ENCODE measurements around the gene SLC35F3. TPM values are rescaled to one million over a fixed set of nuclear protein-coding genes. Genes with fewer than 3 reads are reported as not detected.

The SLC35F3 gene
- total and polyA plus RNA-seq, 9 donors, result 0.04 to 0.69 (median 0.17) TPM; not detected in 3

DNA sequence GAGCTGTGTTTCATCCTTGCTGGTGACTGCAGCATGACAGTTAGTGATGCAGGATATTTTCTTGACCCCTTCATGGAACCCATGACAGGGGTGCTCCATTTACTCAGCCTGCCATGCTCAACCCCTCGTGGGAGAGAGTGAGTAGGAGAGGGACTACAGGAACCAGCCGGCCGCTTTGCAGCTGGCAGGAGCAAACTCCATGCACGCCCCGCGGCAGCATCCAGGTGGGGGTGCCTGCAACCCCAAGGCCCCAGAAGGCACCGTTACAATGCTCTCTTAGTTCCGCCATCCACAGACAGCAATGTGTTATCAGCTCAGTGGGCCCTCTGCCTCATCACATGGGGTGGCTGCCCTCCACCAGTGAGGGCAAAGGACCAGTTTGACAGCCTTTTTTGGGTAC is 135.1 kb downstream of the SLC35F3 start:
- Histone ChIP-seq H3K4me1 (ENCODE audit: insufficient read depth) (no peaks in the 10 kb centered on the region), H3K27ac (no peak overlapping the region), H3K36me3 (no peaks in the 10 kb centered on the region), H3K9me3 (no peaks in the 10 kb centered on the region), H3K27me3 (no peaks in the 10 kb centered on the region), H3K4me3 (no peak overlapping the region)
- TF ChIP-seq EP300 (IDR thresholded peaks at IDR 0.05), result no peak
- no peak for TF ChIP-seq POLR2A (IDR thresholded peaks at IDR 0.05)
- TF ChIP-seq, protein P1, sequence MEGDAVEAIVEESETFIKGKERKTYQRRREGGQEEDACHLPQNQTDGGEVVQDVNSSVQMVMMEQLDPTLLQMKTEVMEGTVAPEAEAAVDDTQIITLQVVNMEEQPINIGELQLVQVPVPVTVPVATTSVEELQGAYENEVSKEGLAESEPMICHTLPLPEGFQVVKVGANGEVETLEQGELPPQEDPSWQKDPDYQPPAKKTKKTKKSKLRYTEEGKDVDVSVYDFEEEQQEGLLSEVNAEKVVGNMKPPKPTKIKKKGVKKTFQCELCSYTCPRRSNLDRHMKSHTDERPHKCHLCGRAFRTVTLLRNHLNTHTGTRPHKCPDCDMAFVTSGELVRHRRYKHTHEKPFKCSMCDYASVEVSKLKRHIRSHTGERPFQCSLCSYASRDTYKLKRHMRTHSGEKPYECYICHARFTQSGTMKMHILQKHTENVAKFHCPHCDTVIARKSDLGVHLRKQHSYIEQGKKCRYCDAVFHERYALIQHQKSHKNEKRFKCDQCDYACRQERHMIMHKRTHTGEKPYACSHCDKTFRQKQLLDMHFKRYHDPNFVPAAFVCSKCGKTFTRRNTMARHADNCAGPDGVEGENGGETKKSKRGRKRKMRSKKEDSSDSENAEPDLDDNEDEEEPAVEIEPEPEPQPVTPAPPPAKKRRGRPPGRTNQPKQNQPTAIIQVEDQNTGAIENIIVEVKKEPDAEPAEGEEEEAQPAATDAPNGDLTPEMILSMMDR (IDR thresholded peaks at IDR 0.05), result no peak
- intact Hi-C loops (cut with DNase I), result no loop called here
- 89 to 91% (median 89%) methylated on average over 8 of the region's 8 CpGs for WGBS, 3 donors
- DNase-seq, result no peak

DNA sequence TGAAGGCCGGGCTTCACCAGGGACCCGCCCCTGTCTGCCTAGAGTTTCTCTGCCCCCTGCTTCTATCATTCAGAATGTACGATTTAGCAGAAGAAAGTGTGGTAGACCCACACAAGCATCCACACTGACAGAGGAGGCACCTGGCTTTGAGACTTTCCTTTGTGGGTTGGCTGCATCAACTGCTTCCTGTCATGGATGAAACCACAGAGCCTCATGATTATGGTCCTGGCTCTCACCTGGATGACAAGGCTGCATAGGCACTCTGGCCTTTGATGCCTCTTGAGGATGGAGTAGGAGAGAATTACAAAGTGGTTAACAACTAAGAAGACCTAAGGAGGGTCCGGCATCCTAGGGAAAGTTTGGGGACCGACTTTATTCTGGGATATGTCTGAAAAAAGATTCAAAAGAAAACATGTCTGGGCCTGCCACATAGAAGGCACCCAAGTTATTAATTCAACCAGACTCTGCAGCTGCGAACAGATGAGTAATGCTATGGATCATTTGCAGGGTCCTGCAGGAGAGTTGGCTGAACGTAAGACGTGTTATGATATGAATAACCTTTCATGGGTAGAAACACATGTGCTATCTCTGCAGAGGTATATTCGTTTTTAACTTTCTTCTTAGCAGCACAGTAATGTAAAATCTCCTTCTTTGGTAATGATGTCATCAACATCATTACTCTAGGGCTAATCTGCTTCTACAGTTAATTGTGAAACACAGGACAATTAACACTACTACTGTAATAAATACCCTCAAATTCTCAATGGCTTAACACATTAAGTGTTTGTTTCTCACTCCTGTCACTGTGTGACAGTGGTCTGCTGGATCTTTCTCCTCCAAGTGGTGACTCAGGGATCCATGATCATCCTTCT is 136.2 kb downstream of the SLC35F3 start:
- H3K27ac ChIP-seq, result no peak overlapping the region
- H3K36me3 ChIP-seq, result no peaks in the 10 kb centered on the region
- TF ChIP-seq POLR2A (IDR thresholded peaks at IDR 0.05), result no peak
- TF ChIP-seq EP300 (IDR thresholded peaks at IDR 0.05), result no peak
- TF ChIP-seq, protein P1 (IDR thresholded peaks at IDR 0.05), result no peak
- no peak overlapping the region for H3K4me3 ChIP-seq
- H3K27me3 ChIP-seq, result no peaks in the 10 kb centered on the region
- no peak for DNase-seq
- H3K9me3 ChIP-seq, result no peaks in the 10 kb centered on the region
- WGBS, 3 donors, result 79 to 88% (median 83%) methylated on average over 9 of the region's 9 CpGs
- no peaks in the 10 kb centered on the region for H3K4me1 ChIP-seq (ENCODE audit: insufficient read depth)
- intact Hi-C loops (cut with DNase I), result no loop called here

DNA sequence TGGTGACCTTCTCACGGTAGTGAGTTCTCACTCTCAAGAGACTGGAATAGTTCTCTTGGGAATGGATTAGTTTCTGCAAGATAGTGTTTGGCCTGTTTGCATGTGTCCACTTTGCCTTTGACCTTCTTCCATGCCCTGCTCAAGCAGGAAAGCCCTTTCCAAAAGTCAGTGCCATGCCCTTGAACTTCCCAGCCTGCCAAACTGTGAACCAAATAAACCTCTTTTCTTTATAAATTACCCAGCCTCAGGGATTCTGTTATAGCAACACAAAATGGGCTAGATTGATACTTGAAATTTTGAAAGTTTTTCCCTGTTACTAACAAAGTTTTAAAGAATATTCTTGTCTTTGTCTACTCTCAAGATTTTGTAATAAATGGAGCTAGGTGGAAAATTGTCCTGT is 139.6 kb downstream of the SLC35F3 start:
- Histone ChIP-seq H3K27me3 (no peaks in the 10 kb centered on the region), H3K4me3 (no peak overlapping the region), H3K36me3 (no peaks in the 10 kb centered on the region), H3K9me3 (no peaks in the 10 kb centered on the region), H3K4me1 (ENCODE audit: insufficient read depth) (no peaks in the 10 kb centered on the region), H3K27ac (no peak overlapping the region)
- WGBS, 3 donors, result 64 to 96% (median 84%) methylated on average over 1 of the region's 1 CpG
- TF ChIP-seq, protein P1 (IDR thresholded peaks at IDR 0.05), result no peak
- TF ChIP-seq EP300 (IDR thresholded peaks at IDR 0.05), result no peak
- no peak for DNase-seq
- intact Hi-C loops (cut with DNase I), result no loop called here

DNA sequence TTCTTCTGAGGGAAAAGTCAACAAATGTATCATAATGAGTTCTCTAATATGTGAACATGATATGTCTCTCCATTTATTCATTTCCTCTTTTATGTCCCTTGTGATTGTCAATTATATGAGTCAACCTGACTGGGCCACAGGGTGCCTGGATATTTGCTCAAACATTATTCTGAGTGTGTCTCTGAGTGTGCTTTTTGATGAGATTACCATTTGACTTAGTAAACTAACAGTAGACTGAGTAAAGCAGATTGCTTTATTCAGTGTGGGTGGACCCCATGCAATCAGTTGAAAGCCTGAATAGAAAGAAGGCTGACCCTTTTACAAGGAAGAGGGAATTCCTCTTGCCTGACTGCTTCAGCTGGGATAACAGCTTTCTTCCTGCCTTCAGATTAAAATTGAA is 142.6 kb downstream of the SLC35F3 start:
- H3K9me3 ChIP-seq, result no peaks in the 10 kb centered on the region
- no peak overlapping the region for H3K4me3 ChIP-seq
- intact Hi-C loops (cut with DNase I), result no loop called here
- no peak for DNase-seq
- no peaks in the 10 kb centered on the region for H3K27me3 ChIP-seq
- no peaks in the 10 kb centered on the region for H3K36me3 ChIP-seq
- TF ChIP-seq POLR2A (IDR thresholded peaks at IDR 0.05) (no peak), EP300 (IDR thresholded peaks at IDR 0.05) (no peak)
- TF ChIP-seq, protein P1 (IDR thresholded peaks at IDR 0.05), result no peak
- no peaks in the 10 kb centered on the region for H3K4me1 ChIP-seq (ENCODE audit: insufficient read depth)
- H3K27ac ChIP-seq, result no peak overlapping the region

All from ovary (tissue), 9 donors.